ENCODE results near the gene KCNJ1.

The KCNJ1 gene

GRCh38 chr11:128845334-128845780, 21.7 kb downstream of the KCNJ1 start:
- H3K9me3 ChIP-seq (ENCODE audit: low read length) = no peaks in the 10 kb centered on the region
- H3K27me3 ChIP-seq (ENCODE audit: insufficient read depth, low read length) = no peaks in the 10 kb centered on the region
- H2AFZ ChIP-seq (ENCODE audit: low read depth, low read length) = no peak overlapping the region
- H3K36me3 ChIP-seq (ENCODE audit: insufficient read depth, low read length) = no peaks in the 10 kb centered on the region
- no peak overlapping the region for H3K4me3 ChIP-seq (ENCODE audit: low read length)
- no peaks in the 10 kb centered on the region for H3K4me1 ChIP-seq (ENCODE audit: insufficient read depth, low read length)

- Histone ChIP-seq H3K4me1 (ENCODE audit: insufficient read depth, low read length) (peaks cover 6% of the 10 kb centered on the region), H3K4me3 (ENCODE audit: low read length) (no peak overlapping the region), H3K36me3 (ENCODE audit: insufficient read depth, low read length) (no peaks in the 10 kb centered on the region), H2AFZ (ENCODE audit: low read depth, low read length) (no peak overlapping the region), H3K27me3 (ENCODE audit: insufficient read depth, low read length) (no peaks in the 10 kb centered on the region), H3K9me3 (ENCODE audit: low read length) (no peaks in the 10 kb centered on the region)
These were observed 23.8 kb downstream of the KCNJ1 start for GRCh38 chr11:128843198-128843785.

GRCh38 chr11:128841461-128842072, 25.5 kb downstream of the KCNJ1 start:
- no peak overlapping the region for H2AFZ ChIP-seq (ENCODE audit: low read depth, low read length)
- H3K27me3 ChIP-seq (ENCODE audit: insufficient read depth, low read length) = no peaks in the 10 kb centered on the region
- no peaks in the 10 kb centered on the region for H3K9me3 ChIP-seq (ENCODE audit: low read length)
- H3K36me3 ChIP-seq (ENCODE audit: insufficient read depth, low read length) = no peaks in the 10 kb centered on the region
- H3K4me1 ChIP-seq (ENCODE audit: insufficient read depth, low read length) = peaks cover 6% of the 10 kb centered on the region
- H3K4me3 ChIP-seq (ENCODE audit: low read length) = no peak overlapping the region

- H3K9me3 ChIP-seq (ENCODE audit: low read length) = no peaks in the 10 kb centered on the region
- H3K4me3 ChIP-seq (ENCODE audit: low read length) = no peak overlapping the region
- H2AFZ ChIP-seq (ENCODE audit: low read depth, low read length) = no peak overlapping the region
- no peaks in the 10 kb centered on the region for H3K36me3 ChIP-seq (ENCODE audit: insufficient read depth, low read length)
- peaks cover 11% of the 10 kb centered on the region for H3K4me1 ChIP-seq (ENCODE audit: insufficient read depth, low read length)
- H3K27me3 ChIP-seq (ENCODE audit: insufficient read depth, low read length) = no peaks in the 10 kb centered on the region
These were observed 26.3 kb downstream of the KCNJ1 start for GRCh38 chr11:128840783-128841182.

- H3K36me3 ChIP-seq (ENCODE audit: insufficient read depth, low read length) = no peaks in the 10 kb centered on the region
- no peaks in the 10 kb centered on the region for H3K9me3 ChIP-seq (ENCODE audit: low read length)
These were observed 27.0 kb downstream of the KCNJ1 start for GRCh38 chr11:128840137-128840536.

GRCh38 chr11:128839081-128839480, 28.0 kb downstream of the KCNJ1 start:
- Histone ChIP-seq H3K27me3 (ENCODE audit: insufficient read depth, low read length) (no peaks in the 10 kb centered on the region), H2AFZ (ENCODE audit: low read depth, low read length) (no peak overlapping the region), H3K9me3 (ENCODE audit: low read length) (no peaks in the 10 kb centered on the region), H3K36me3 (ENCODE audit: insufficient read depth, low read length) (no peaks in the 10 kb centered on the region), H3K4me1 (ENCODE audit: insufficient read depth, low read length) (peaks cover 18% of the 10 kb centered on the region), H3K4me3 (ENCODE audit: low read length) (no peak overlapping the region)

More at GRCh38 chr11:128840137-128840536, 27.0 kb downstream of the KCNJ1 start:
- Histone ChIP-seq H3K4me3 (ENCODE audit: low read length) (no peak overlapping the region), H3K27me3 (ENCODE audit: insufficient read depth, low read length) (no peaks in the 10 kb centered on the region), H2AFZ (ENCODE audit: low read depth, low read length) (no peak overlapping the region), H3K4me1 (ENCODE audit: insufficient read depth, low read length) (peaks cover 18% of the 10 kb centered on the region)

GRCh38 chr11:128837627-128838026, 29.5 kb downstream of the KCNJ1 start:
- Histone ChIP-seq H3K4me3 (ENCODE audit: low read length) (no peak overlapping the region), H3K36me3 (ENCODE audit: insufficient read depth, low read length) (no peaks in the 10 kb centered on the region), H2AFZ (ENCODE audit: low read depth, low read length) (no peak overlapping the region), H3K9me3 (ENCODE audit: low read length) (no peaks in the 10 kb centered on the region), H3K27me3 (ENCODE audit: insufficient read depth, low read length) (no peaks in the 10 kb centered on the region), H3K4me1 (ENCODE audit: insufficient read depth, low read length) (peaks cover 18% of the 10 kb centered on the region)

GRCh38 chr11:128835741-128836430, 31.2 kb downstream of the KCNJ1 start:
- H3K4me3 ChIP-seq (ENCODE audit: low read length) = peak overlapping the region; percentile 26
- H2AFZ ChIP-seq (ENCODE audit: low read depth, low read length) = no peak overlapping the region
- no peaks in the 10 kb centered on the region for H3K9me3 ChIP-seq (ENCODE audit: low read length)
- peaks cover 18% of the 10 kb centered on the region for H3K4me1 ChIP-seq (ENCODE audit: insufficient read depth, low read length)
- no peaks in the 10 kb centered on the region for H3K36me3 ChIP-seq (ENCODE audit: insufficient read depth, low read length)
- no peaks in the 10 kb centered on the region for H3K27me3 ChIP-seq (ENCODE audit: insufficient read depth, low read length)

GRCh38 chr11:128834157-128834556, 32.9 kb downstream of the KCNJ1 start:
- no peaks in the 10 kb centered on the region for H3K27me3 ChIP-seq (ENCODE audit: insufficient read depth, low read length)
- H3K4me3 ChIP-seq (ENCODE audit: low read length) = no peak overlapping the region
- peaks cover 12% of the 10 kb centered on the region for H3K4me1 ChIP-seq (ENCODE audit: insufficient read depth, low read length)
- H3K9me3 ChIP-seq (ENCODE audit: low read length) = no peaks in the 10 kb centered on the region
- H2AFZ ChIP-seq (ENCODE audit: low read depth, low read length) = no peak overlapping the region
- no peaks in the 10 kb centered on the region for H3K36me3 ChIP-seq (ENCODE audit: insufficient read depth, low read length)

GRCh38 chr11:128832121-128832497, 35.0 kb downstream of the KCNJ1 start:
- Histone ChIP-seq H2AFZ (ENCODE audit: low read depth, low read length) (no peak overlapping the region), H3K36me3 (ENCODE audit: insufficient read depth, low read length) (no peaks in the 10 kb centered on the region)

GRCh38 chr11:128831174-128832120, 35.6 kb downstream of the KCNJ1 start:
- Histone ChIP-seq H3K9me3 (ENCODE audit: low read length) (no peaks in the 10 kb centered on the region), H3K4me1 (ENCODE audit: insufficient read depth, low read length) (peaks cover 12% of the 10 kb centered on the region), H3K4me3 (ENCODE audit: low read length) (no peak overlapping the region), H2AFZ (ENCODE audit: low read depth, low read length) (no peak overlapping the region), H3K36me3 (ENCODE audit: insufficient read depth, low read length) (no peaks in the 10 kb centered on the region), H3K27me3 (ENCODE audit: insufficient read depth, low read length) (no peaks in the 10 kb centered on the region)

More at GRCh38 chr11:128832121-128832497, 35.0 kb downstream of the KCNJ1 start:
- Histone ChIP-seq H3K9me3 (ENCODE audit: low read length) (no peaks in the 10 kb centered on the region), H3K4me1 (ENCODE audit: insufficient read depth, low read length) (peaks cover 12% of the 10 kb centered on the region), H3K4me3 (ENCODE audit: low read length) (no peak overlapping the region), H3K27me3 (ENCODE audit: insufficient read depth, low read length) (no peaks in the 10 kb centered on the region)

GRCh38 chr11:128830290-128831173, 36.6 kb downstream of the KCNJ1 start:
- Histone ChIP-seq H3K4me1 (ENCODE audit: insufficient read depth, low read length) (peaks cover 4% of the 10 kb centered on the region), H3K36me3 (ENCODE audit: insufficient read depth, low read length) (no peaks in the 10 kb centered on the region), H3K27me3 (ENCODE audit: insufficient read depth, low read length) (no peaks in the 10 kb centered on the region), H2AFZ (ENCODE audit: low read depth, low read length) (no peak overlapping the region), H3K4me3 (ENCODE audit: low read length) (no peak overlapping the region), H3K9me3 (ENCODE audit: low read length) (no peaks in the 10 kb centered on the region)
